Right hindlimb (tissue), 1 donor: Measurements from ENCODE around the gene MALAT1.
"Not testable (repeated sequence)": the region's sequence is repeated elsewhere in the genome, so short reads cannot be mapped to it uniquely, and the experiment has no call there.

ENCODE experiments used
- DNase-seq: peaks from one replicate; pipeline ENCODE4 v3.0.0-alpha.2; 2018

The MALAT1 gene

DNA sequence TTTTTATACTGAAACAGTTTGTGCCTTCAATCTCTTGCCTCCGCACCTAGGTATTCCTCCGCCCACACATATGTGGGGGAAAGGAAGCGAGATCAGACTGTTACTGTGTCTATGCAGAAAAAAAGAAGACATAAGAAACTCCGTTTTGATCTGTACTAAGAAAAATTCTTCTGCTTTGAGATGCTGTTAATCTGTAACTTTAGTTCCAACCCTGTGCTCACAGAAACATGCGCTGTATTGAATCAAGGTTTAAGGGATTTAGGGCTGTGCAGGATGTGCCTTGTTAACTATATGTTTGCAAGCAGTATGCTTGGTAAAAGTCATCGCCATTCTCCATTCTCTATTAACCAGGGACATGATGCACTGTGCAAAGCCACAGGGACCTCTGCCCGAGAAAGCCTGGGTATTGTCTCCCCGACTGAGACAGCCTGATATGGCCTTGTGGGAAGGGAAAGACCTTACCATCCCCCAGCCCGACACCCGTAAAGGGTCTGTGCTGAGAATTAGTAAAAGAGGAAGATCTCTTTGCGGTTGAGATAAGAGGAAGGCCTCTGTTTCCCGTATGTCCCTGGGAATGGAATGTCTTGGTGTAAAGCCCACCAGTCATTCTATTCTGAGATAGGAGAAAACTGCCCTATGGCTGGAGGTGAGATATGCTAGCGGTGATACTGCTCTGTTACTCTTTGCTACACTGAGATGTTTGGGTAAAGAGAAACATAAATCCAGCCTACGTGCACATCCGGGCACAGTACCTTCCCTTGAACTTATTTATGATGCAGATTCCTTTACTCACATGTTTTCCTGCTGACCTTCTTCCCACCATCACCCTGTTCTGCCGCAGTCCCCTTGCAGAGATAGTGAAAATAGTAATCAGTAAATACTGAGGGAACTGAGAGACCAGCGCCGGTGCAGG lies 24.1 kb downstream of the MALAT1 start:
- not testable (repeated sequence) for DNase-seq

DNA sequence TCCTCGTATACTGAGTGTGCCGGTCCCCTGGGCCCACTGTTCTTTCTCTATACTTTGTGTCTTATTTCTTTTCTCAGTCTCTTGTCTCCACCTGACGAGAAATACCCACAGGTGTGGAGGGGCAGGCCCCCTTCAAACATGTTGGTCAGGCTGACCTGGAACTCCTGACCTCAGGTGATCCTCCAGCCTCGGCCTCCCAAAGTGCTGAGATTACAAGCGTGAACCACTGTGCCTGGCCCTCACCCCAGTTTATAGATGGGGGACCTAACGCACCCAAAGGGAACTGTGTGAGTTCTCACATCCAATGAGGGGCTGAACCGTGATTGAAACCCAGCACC lies 24.8 kb downstream of the MALAT1 start:
- DNase-seq = not testable (repeated sequence)

DNA sequence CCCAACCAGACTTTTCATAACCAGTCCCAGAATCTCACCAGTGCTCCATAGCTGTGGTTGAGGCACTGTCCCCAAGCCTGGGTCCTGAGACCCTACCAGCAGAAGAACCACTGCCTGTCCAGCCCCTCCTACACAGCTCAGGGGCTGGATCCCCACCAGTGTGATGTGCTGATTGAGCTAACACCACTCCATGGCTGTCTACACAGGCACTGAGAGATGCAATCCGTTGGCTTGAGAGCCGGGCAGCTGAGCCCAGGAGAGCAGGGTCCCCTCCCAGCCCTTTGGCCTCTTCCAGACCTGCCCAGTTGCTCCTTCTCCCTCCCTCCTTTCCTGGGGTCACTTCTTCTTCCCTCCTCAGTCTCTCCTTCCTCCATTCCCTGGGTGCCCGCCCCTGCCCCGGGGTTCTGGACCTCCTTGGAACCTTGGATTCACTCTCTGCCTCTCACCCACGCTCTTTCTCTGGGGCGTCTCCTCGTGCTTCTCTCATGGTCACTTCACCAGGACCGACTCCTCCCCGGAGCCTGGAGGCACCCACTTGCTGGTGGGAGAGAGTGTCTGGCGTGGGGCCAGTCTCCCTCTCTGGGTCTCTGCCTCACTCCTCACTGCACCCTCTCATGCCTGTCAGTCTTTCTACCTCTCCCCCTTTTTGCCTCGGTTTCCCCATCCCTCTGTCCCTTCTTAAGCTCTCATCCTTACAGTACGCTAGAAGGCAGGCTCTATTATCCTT lies 25.3 kb downstream of the MALAT1 start:
- DNase-seq = peak; percentile 52

DNA sequence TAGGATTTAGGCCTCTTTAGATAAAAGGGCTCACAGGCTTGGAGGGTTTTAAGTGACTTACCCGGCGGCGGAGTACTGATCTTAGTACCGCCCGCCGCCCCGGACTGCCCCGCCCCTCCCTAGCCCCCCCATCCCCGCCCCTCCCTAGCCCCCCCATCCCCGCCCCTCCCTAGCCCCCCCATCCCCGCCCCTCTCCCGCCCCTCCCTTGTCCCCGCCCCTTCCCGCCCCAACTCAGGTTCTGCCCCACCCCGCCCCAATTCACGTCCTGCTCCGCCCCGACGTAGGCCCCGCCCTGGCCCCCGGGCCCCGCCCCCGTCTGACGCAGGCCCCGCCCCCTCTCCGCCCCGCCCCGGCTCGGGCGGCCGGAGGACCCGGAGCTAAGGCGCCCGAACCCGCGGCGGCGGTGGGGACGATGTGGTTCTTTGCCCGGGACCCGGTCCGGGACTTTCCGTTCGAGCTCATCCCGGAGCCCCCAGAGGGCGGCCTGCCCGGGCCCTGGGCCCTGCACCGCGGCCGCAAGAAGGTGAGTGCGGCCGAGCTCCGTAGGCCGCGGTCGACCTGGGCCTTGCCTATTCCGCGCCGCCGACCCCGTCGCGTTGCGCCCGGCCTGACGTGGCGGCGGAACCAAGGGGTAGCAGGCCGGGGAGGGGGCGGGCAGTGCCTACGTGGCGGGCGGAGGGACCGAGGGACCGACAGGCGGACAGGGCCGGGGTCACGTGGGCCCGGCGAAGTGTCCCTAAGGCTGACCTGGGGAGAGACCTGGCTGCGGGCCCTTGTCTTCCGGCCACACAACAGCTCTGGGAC lies 26.1 kb downstream of the MALAT1 start, which contains the start of gene SCYL1:
SCYL1 (plus strand) TSS at position 343 of the 805 bp plus-strand sequence; CDS start at position 414, 71 bp downstream.
- DNase-seq = peak; percentile 93

DNA sequence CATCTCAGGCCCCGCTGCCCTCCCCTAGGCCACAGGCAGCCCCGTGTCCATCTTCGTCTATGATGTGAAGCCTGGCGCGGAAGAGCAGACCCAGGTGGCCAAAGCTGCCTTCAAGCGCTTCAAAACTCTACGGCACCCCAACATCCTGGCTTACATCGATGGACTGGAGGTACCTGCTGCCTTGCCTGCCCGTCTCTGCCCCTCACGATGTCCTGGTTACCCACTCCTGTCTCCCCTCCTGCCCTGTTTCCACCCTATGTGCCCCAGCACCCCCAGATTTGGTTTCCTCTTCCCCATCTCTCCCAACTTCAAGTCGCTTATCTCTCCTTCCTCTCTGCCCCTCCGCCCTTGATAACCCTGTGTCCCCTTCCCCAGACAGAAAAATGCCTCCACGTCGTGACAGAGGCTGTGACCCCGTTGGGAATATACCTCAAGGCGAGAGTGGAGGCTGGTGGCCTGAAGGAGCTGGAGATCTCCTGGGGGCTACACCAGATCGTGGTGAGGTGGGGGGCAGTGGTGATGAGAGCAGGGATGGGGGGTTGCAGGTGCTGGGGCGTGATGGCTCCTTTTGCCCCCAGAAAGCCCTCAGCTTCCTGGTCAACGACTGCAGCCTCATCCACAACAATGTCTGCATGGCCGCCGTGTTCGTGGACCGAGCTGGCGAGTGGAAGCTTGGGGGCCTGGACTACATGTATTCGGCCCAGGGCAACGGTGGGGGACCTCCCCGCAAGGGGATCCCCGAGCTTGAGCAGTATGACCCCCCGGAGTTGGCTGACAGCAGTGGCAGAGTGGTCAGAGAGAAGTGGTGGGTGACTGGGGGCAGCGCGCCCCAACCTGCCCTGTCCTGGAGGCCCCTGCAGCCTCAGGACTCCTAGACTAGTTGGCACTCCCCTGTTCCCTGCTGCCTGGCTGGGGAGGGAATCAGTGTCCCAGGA lies 27.0 kb downstream of the MALAT1 start:
- no peak for DNase-seq

DNA sequence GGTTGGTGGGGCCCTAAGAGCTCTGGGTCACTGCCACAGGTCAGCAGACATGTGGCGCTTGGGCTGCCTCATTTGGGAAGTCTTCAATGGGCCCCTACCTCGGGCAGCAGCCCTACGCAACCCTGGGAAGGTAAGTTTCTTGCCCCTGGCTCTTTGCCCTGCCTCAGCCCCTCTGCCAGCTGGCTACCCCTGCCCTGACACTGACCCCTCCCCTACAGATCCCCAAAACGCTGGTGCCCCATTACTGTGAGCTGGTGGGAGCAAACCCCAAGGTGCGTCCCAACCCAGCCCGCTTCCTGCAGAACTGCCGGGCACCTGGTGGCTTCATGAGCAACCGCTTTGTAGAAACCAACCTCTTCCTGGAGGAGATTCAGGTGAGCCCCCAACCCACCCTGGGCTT lies 27.9 kb downstream of the MALAT1 start:
- DNase-seq = no peak

DNA sequence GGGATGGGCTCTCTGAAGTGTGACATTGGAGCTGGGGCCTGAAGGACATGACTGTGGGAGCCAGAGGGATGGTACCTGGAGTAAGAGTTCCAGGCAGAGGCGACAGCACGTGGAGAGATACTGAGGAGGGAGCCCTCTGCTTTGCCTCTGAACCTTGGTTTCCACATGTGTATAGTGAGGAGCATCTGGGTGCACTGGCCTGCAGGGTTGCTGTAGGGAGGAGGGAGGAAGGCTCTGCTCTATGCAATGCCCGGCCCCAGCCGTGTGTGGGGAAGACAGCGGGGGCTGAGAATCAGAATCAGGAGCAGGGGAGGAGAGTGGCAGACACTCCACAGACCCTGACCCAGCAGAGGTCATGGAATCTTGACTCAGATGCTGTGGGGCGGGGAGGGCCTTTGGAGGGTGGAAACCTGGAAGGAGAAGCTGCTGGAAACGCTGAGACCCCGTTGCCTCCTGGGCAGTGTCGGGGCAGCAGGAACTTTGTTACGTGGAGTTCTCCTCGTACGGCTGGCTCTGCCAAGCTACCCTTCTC lies 30.0 kb downstream of the MALAT1 start:
- DNase-seq = no peak

DNA sequence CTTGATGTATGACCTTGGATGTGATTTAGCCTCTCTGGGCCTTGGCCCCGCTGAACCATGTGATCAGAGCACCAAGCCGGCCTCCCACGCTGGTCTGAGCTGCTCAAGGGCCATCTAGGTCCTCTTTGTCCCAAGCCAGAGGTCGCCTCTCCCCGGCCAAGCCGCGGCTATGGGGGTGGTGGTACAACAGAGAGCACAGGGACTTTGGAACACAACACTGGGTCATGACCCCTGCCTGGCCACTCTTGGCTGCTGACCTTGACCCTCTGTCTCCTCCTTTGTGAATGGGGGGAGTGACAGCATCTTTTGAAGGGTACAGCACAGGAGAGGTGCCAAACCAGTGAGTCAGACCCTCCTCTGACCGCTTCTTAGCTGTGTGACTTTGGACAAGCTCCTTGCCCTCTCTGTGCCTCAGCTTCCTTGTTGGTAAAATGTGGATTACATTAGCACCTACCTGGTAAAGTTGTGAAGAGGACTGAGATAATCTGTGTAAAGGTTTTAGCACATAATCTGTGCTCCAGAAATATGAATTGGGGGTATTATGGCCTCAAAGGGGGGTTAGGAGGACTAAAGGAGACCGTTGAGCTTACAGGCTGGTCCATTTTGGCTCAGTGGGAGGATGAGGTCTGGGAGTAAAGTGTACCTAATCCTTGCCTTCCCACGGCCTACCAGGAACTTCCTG lies 30.8 kb downstream of the MALAT1 start:
- no peak for DNase-seq

DNA sequence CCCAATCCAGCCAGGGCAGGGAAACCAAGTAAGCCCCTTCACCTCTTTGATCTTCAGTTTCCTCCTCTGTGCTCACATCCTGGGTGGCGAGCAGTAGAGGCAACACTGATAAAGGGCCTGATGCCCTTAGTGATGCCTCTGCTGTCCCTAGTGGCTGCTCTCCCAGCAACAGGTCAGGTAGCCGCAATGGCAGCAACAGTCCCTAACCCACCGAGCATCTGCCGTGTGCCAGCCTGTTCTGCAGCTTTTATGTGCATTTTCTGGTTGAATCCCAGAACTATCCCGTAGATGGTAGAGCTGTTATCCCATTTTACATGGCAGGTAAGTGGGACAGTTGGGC lies 31.3 kb downstream of the MALAT1 start:
- no peak for DNase-seq

DNA sequence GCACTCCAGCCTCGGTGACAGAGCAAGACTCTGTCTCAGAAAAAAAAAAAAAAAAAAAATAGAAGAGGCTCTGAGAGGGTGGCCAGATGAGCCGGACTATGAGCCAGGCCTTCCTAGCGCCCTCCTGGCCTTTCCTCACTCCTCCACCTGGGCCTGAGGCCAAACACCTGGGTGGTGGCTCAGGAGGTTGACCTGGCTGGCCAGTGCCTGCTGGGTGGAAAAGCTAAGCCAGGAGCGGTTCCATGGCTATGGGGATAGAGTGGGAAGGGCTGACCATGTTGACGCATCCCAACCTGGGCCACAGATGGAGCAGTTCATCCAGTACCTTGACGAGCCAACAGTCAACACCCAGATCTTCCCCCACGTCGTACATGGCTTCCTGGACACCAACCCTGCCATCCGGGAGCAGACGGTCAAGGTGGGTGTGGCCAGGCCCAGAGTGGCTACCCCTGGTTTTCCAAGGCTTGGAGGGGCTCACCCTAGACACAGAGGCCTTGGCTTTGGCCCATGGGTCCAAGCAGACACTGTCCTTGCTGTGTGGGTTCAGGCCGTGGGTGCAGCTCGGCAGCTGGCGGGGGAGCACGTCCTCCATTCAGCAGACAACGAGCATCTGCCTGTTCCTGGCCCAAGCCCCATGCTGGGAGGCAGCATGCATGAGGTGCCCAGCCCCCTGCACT lies 33.7 kb downstream of the MALAT1 start:
- DNase-seq = no peak

DNA sequence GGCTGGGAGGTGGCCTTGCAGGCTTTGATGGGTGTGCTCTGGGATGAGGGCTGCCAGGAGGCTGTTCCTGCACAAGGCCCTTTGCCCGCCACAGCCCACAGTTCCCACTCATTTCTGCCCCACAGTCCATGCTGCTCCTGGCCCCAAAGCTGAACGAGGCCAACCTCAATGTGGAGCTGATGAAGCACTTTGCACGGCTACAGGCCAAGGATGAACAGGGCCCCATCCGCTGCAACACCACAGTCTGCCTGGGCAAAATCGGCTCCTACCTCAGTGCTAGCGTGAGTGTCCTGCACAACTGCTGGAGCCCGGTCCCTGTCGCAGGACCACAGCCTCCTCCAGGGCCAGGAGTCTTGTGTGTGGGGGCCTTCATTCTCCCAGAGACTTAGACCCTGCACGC lies 36.3 kb downstream of the MALAT1 start:
- DNase-seq = no peak

DNA sequence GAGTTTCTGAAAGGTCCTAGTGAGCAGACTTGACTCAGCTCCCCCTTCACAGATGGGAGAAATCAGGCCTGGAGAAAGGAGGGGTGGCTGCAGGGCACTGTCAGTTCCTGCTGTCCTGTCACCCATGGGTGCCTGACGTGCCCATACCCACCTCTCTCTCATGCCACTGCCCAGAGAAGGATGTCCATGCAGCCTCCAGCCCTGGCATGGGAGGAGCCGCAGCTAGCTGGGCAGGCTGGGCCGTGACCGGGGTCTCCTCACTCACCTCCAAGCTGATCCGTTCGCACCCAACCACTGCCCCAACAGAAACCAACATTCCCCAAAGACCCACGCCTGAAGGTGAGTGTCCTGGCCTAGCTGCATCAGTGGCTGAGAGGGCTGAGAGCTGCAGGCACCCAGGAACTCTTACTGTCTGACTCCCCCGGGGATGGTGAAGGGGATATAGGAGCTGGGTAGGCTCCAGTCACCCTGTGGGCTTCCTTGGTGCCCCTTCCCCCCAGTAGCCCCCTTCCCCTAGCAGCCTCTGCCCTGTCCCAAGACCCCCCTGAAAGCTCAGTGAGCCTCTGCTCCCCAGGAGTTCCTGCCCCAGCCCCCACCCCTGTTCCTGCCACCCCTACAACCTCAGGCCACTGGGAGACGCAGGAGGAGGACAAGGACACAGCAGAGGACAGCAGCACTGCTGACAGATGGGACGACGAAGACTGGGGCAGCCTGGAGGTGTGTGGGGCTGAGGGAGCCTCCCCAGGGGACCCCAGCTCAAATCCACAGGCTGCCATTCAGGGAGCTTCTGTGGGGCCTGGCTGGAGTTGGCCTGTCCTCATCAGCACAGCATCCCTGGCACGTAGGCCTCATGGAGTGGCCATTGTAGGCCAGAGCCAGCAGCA lies 37.8 kb downstream of the MALAT1 start:
- DNase-seq = no peak

DNA sequence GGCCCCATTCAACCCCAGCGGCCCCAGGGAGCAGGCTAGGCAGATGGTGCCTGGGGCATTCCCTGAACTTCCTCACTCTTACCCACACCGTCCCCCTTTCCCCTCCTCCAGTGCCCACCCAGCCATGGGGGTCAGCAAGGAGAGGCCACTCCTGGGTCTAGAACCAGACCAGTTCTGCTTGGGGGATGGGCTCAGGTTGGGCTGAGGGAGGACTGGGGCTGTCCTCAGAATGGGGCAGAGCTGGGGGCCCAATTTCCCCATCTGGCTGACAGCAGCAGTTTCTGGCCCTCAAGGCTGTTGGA lies 38.4 kb downstream of the MALAT1 start:
- no peak for DNase-seq

DNA sequence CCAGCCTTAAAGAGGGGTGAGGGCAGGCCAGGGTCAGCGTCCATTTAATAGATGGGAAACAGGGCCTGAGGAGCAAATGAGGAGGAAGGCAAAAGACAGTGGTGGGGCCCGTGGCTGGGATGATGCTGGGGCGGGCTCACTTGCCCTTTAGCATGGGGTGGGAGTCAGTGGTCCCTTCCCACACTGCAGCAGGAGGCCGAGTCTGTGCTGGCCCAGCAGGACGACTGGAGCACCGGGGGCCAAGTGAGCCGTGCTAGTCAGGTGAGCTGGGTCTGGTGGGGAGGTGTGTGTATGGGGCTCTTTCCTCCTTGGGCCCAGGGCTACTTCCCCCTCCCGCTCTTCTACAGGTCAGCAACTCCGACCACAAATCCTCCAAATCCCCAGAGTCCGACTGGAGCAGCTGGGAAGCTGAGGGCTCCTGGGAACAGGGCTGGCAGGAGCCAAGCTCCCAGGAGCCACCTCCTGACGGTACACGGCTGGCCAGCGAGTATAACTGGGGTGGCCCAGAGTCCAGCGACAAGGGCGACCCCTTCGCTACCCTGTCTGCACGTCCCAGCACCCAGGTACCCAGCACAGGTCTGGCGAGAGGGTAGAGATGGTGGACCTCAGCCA lies 38.9 kb downstream of the MALAT1 start:
- no peak for DNase-seq

DNA sequence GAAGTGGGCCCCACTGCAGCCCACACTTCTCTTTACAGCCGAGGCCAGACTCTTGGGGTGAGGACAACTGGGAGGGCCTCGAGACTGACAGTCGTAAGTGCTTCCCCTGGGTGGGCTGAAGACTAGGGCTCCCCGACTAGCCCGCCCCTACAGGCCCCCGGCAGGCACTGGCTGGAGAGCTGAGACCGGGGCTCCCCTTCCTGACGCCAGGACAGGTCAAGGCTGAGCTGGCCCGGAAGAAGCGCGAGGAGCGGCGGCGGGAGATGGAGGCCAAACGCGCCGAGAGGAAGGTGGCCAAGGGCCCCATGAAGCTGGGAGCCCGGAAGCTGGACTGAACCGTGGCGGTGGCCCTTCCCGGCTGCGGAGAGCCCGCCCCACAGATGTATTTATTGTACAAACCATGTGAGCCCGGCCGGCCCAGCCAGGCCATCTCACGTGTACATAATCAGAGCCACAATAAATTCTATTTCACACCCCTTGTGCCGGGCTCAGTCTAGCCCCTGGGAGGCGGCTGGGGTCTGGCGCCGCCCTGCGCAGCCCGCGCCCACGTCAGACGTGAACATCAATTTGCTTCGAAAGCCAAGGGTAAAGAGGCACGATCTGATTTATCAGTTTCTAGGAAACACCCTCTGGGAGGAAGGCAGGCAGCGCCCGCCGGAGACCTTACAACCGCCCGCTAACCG lies 39.5 kb downstream of the MALAT1 start:
- DNase-seq = no peak

DNA sequence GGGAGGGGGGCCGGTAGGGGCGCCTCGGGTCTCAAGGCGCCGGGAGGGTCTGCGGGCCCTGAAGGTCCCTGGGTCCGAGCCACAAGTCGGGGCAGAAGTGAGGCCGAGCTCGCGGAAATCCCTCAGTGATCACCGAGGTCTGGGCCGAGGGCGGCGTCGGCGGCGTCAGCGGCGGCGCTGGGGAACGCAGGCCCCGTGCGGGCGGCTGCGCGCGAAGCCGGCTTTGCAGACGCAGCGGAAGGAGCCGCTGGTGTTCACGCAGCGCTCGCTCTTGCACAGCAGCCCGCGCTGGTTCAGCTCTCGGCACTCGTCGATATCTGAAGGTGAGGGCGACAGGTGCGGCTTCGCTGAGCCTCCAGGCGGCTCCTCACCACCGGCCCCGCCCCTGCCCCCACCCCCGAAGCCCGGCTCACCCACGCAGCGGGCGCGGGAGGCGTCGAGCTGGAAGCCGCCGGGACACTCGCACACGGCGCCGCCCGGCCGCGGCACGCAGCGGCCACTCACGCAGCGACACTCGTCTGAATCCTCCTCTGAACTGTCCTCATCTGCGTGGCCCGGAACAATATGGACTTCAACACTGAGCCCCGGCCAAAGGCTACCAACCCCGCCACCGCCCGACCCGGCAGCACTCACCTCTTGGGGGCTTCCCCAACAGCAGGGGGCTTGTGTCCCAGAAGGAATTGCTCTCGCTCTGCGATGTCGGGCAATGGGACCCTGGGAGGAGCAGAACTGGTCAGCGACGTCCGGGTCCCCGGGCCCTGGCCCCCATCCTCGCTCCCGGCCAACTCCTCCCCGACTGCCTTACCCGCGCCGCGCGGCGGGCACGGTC lies 40.3 kb downstream of the MALAT1 start:
- DNase-seq = no peak

DNA sequence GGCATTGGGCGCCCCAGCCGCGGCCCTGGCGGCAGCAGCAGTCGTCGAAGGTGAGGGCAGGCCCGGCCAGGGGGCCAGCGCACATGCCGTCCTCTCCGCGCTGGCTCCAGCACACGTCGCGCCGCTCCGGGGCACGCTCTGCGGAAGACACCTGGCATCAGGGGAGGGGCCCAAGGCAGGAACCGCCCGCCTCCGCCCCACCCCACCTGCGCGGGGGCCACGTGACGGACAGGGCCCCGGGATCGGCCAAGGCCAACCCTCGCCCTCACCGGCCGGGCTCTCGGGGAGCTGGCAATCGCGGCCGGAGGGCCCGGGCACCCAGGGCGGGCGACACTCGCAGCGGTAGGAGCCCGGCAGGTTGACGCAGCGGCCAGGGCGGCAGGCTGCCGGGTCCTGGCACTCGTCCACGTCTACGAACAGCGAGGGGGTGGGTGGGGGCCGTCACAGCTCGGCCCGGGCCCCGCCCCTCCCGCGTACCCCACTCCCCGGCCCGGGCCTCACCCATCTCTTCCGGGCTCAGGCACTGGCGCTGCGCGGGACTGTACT lies 41.0 kb downstream of the MALAT1 start:
- DNase-seq = no peak
